ENCODE results near the gene GSTM3.

Gene GSTM3

DNA sequence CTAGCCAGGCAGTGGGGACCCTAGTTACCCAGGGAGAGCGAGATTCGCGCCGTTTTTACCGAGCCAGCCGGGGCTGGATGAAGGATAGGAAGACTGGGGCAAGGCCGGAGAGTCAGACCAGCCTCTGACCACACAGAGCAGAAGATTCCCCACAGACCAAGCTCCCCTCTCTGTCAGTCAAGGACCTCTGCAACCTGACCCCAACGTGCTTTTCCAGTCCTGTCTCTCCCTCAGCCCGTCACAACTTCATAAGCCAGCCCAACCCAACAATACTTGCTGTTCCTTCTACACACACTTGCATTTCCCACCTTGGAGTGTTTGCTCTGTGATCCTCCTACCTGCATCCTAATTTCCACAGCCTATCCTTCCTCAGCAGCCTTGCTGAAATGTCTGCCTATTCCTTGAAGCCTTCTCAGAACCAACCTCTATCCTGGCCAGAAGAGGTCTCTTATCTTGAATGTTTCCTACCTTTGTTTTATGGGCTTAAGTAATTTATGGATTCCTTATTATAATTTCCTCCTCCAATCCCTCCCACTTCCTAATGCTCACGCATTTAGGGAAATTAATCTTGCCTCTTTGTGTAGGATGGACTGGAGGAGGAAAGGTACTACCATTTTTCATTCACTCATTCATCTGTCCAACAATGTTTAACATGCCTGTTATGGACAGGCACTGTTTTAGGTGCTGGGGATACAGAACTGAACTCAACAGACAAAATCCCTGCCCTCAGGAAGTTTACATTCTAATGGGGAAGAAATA lies at the start of gene GSTM3:
GSTM3 (minus strand) TSS at position 424 of the 759 bp plus-strand sequence. CDS start 751 bp downstream, outside the sequence.
- DNase-seq, result no peak

DNA sequence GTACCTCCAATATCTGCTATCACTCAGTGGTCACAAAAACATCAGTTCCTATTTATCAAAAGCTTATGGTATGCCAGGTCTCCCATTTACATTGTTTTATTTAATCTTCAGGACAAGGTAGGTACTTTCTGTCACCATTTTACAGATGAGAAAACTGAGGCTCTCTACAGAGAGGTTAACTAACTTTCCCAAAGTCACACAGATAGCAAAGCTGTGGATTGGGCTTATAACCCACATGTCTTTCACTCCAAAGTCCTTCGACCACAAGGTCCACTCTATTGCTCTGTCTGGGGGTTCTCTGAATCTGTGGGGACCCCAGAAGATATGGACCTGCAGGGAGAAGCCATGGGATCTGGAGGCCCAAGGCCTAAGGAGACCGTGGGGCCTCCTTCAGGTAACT lies 49.5 kb upstream of the GSTM3 start:
- no peak for DNase-seq

DNA sequence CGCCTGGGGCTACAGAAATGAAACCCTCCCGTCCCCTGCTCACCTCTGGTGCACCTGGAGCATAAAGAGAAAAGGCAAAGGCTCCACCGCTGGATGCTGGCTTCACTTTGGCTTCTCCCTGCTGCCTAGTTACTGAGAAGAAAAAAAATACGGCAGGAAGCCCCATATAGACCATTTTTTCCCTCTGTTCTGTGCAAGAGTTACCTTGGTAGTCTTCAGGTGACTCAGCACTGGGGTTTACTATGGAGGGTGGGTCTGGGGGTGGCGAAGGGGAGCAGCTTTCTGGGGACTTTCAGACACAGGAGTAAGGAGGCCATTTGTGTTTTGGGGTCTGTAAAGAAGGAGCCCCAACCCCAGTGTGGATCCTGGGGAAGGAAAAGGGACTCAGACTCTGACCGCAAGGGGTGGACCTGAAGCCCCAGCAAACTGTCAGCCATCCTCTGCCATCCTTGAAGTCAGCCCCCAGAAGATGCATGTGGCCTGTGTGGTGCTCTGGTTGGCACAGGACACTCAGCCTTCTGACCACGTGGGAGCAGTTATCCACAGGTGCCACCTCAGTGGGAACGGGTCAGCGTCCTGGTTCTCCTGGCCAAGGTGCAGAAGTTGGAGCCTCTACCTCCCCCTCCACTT lies 48.8 kb upstream of the GSTM3 start:
- no peak for DNase-seq

DNA sequence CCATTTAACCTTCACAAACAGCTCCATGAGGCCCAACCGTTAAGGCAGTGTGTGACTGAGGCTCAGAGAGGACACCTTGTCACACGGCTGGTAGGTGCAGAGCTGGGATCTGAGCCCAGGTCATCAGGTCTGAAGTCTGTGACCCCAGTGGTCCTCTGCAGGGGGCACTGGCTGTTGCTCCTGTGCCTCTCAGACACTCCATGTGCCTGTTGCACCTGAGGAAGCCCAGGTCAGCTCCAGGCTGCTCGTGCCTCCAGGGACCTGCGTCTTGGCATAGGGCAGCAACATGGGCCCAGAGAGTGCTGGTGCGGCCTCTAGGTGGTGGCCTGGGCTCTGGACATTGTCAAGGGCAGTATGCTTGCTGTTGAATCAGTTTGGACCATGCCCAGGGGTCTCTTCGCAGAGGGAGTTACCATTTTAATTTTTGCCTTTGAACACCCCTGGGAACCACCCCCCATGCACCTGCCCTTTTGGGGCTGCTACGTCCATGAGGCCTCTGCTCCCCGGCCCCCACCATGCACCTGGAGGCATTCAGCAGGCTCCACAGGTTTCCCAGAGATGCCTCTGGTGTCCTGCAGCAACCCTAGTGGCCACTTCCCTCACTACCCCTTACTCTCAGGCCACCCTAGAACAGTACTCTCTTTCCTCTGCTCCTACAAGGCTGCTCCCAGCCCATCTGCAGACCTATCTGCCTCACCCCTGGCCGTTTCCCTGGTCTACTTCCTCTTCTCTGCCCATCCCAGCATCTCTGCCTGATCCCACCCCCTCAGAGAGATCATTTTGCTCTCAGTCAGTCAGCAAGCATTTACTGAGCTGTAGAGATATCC lies 48.1 kb upstream of the GSTM3 start:
- DNase-seq, result no peak

DNA sequence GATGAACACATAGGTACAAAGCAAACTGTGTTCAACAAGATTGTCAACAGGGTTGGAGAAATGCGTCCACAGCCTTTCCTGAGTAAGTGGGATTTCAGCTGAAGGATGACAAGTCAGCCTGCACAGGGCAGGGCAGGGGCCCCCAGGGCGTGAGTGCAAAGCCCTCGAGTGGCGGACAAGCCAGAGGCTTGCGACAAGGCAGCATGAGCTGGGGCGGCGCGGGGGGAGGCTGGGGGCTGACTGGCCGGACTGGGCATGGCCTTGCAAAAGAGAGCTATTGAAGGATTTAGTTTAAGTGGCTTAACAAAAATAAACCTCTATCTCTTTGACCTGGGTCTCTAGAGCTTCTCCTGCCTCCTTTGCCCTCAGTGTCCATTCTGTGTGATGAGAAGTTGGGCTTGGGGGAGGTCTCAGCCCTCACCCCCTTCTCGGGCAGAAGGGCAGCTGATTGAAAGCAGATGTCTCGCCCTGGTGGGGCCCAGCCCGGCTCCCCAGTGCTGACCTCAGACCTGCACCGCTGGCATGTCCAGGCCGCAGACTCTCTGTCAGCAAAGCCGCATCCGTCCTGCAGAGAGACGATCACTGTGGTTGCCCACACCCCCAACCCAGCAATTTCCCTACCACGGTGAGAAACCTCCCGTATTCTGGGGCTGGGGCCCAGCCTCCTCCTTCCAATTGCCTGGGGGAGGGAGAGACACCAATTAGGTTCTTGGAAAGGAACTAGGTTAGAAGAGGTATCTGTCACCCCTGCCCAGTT lies 47.2 kb upstream of the GSTM3 start:
- DNase-seq, result no peak

DNA sequence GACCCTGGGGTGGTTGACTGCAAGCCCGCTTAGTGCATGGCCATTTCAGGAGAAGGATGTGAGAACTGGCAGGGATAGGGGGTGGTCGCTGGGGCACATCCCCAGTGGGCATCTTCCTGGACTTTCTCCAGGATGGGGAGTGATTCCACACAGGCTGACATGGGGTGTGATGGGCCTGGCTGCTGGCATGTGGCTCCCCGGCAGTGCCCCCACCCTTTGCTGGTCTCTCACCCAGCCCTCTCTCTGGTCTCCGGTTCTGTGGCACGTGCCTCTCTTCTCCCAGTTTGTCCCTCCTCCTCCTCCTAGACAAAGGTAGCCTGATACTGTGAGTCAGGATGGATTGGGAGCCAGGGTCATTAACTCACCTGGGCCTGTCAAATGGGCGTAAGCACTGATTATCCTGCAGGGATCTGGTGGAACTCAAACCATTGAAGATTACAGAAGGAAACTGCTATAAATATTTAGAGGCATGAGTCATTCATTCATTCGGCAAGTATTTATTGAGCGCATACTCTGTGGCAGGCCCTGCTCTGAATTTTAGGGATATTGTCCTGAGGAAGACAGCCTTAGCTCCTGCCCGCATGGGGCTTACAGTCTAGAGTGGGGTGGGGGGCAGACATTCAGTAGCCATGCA lies 46.5 kb upstream of the GSTM3 start:
- no peak for DNase-seq

DNA sequence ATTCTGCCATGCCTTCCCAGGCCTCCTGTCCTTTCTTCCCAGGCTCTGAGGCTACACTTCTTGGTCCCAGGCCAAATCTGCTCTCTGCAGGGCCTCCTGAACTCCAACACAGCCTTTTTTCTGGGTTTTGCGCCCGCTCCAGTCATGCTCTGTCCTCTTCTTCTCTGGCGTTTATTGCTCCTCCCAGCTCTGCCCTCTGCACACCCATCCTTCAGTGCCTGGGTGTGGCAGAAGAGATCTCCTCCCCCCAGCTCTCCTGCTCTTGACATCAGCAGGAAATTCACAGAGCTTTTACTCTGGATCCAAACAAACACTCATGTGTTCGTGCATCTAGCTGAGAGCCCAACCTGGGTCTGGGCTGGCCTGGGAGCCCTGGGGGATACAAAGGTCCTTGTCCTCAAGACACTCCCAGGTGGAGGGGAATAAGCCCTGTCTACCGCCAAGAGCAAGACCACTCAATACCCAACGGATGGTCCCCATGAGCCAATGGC lies 45.7 kb upstream of the GSTM3 start:
- no peak for DNase-seq

DNA sequence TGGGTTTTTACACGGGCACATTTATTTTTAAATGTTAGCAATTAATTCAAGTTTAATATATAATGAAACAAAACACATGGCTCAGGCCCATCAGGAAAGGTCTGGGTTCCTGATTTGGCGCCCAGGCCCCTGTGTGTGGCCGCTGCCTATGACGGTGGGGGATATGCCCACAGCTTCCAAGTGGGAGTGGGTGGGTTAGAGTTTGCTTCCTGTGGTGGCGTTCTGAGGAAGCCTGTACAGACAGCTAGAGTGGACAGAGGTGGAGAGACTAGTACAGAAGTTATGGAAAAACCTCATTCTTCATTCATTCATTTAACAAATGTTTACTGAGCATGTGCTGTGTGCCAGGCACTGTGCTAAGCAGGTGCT lies 45.3 kb upstream of the GSTM3 start:
- DNase-seq, result no peak

DNA sequence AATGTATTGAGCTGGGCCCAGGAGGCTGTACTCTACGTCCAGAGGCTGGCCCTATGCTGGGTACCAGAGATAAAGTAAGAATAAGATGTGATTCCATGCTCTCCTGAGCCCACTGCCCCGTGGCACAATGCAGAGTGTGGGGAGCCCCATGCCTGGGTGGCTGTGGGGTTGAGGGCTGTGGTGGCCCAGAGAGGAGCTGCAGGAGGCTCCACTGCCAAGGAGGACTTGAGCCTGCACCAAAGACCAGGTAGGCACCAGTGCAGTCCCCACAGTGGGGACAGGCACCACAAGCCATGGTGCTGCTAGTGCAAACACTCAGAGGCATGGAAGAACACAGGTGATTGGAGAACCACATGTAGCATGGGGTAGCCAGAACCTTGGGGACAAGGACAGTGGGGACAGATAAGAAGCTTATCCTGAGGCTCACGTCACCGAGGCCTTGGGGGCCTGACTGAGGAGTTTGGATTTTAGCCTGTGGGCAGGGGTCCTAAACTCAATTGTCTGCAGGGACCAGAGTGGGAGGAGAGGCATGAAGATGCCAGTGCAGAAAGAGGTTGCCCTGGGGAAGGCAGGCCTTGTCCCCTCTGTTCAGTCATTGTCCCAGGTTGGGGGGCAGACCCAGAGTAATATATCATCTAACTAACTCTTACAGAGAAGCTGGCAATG lies 44.7 kb upstream of the GSTM3 start:
- DNase-seq, result no peak

DNA sequence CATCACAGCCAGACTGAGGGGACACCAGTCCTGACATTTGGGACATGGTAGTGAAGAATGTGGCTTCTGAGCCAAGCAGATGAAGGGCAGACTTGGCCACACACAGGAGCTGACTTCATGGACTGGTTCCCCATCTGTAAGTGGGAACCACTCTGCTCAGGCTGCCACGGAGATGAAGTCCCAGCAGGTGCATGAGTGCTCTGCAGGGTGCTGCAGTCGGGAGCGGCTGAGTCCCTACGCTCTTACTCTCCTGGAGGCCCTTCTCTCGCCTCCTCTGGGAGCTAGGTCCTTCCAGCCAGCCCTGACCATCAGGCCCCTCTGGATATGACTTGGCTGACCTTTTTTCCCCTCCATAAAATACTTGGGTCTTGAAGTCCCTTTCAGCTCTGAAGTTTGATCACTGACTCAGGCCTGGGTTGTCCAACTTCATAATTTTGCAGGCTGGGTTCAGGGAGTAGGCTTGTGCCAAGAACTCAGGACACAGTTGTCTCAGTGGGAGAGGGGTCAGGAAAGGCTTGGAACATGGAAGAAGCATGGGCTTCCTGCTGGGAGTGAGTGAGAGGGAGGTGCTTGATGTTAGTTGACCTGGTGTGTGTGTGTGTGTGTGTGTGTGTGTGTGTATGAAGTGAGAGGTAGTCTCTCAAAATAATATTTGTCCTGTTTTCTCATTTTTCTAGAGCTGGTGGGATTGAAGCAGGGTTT lies 43.9 kb upstream of the GSTM3 start:
- DNase-seq, result no peak

DNA sequence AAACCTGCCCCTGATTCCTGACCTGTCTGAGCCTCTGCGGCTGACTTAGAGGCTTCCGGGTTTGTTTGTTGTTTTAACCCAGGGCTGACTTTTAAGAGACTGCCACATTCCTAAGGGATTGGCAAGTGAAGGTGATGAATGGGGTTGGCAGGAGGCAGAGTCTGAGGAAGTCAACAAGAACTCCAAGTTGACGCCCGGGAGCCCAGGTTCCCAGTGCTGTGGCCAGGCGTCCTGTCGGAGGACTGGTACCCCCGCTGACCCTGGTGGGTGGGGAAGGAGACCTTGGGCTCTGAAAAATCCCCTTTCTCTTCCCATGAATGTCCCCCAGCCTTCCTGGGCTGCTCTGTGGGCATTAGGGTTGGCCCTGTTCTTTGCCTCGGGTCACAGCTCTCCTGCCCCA lies 42.6 kb upstream of the GSTM3 start:
- DNase-seq, result no peak

DNA sequence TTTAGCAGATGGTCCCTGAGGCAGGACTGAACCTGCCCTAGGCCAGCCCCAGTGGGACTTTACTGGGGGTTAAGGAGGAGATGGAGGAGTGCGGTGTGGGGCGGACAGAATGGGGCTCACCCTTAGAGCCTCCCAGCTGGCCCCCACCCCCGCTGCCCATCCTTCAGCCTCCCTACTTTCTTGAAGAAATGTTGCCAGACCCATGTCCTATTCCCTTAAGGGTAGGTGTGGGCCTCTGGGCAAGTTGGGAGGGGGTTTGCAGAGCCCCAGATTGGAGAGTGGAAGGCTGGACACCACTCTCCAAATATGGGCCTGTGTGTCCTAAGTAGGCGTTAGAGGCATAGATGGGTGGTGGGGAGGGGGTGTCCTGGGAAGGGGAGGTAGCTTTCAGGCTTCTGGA lies 42.1 kb upstream of the GSTM3 start:
- no peak for DNase-seq

DNA sequence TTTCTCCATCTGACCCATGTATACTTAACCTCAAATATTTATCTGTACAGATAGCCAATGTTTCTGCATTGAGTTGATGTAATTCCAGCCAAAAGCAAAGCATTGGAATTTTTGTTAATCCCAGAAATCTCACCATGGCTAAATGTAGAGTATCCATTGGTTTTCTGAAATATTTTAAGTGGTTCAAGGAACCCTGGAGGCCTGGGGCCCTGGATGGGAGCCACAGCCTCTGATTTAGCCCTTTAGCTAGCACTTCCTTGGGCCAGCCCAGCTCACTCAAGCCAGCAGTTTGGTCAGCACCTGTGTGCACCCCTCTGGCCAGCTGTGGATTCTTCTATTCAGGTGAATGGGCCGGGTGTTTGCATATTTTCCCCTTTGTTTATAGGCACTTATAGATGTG lies 41.7 kb upstream of the GSTM3 start:
- DNase-seq, result no peak

DNA sequence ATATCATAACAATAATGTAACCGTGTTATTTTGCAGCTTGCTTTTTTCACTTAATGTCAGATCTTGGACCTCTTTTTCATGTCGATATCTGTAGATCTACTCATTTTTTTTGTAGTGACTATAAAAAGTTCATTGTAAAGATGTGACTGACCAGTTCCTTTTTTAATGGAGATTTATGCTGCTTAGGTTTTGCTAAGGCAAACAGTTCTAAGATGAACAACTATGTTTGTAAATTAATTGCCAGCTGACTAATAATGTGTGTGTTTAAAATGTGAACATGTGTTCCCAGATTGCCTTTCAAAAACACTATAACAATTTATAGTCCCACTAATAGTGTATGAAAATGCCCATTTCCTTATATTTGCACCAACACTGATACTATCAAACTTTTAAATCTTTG lies 41.0 kb upstream of the GSTM3 start:
- no peak for DNase-seq

DNA sequence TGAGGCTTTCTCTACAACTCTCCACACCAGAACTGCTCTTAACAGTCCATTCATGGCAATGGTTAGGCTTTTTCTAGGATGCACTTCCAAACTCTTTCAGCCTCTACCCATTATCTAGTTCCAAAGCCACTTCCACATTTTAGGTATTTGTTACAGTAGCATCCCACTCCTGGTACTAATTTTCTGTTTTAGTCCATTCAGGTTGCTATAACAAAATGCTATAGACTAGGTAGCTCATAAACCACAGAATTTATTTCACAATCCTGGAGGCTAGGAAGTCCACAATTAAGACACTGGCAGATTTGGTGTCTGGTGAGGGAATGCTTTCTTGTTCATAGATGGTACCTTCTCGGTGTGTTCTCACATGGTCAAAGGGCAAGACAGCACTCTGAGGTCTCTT lies 40.1 kb upstream of the GSTM3 start:
- no peak for DNase-seq

DNA sequence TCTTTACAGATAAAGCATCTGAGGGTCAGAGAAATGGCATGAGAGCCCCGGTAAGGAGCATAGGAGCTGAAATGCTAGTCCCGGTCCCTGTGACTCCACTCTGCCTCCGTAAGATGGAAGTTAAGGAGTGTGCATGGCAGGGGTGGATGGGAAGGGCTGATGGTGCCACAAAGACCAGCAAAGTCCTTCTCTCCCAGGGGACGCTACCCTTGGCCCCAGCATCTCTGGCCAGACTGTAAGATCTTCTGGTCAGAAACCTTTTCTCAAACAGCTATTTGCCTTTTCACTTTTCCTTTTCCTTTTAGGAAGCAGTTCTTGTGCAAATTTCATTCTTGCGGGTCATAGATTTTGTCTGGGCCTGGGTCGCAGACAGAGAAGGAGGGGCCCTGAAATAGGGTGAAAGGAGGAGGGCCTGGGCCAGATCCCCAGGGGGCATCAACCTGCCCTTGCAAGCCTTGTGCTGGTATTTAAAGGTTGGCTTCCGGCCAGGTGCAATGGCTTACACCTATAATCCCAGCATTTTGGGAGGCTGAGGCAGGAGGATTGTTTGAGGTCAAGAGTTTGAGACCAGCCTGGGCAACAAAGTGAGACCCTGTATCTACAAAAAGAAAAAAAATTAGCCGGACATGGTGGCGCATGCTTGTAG lies 37.3 kb upstream of the GSTM3 start:
- DNase-seq, result no peak

DNA sequence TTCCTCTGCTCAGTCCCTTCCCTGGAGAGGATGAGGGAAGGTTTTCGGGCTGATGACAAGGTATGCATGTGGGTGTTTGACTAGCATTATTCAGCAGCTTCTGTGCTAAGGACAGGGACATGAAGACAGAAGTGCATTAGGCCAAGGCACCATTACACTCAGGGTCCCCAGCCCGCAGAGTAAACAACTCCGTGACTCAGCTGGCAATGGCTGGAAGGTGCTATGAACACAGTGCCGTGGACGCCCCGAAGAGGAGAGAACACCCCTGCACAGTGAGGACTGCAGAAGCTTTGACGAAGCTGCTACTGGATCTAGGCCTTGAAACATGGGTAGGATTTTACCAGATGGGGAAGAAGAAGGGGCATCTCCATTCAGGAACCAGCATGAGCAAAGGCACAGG lies 36.6 kb upstream of the GSTM3 start:
- no peak for DNase-seq

DNA sequence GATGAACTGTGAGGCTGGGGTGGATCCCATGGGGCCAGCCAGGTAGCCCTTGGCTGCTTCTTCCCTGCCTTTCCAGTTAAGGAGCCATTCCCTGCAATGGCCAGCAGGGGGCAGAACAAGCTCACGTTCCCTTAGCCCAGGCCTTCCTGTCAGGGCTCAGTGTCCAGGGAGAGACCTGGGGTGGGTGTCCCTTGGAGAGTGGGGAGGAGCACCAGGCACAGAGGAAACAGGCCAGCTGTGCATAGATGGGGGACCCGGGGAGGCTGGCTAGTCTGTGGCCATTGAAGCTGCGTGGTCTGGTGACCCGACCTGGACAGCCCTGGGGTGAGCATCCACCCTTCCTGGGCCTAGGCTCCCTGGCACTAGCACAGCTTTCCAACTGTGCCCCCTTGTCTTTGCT lies 36.1 kb upstream of the GSTM3 start:
- DNase-seq, result no peak

DNA sequence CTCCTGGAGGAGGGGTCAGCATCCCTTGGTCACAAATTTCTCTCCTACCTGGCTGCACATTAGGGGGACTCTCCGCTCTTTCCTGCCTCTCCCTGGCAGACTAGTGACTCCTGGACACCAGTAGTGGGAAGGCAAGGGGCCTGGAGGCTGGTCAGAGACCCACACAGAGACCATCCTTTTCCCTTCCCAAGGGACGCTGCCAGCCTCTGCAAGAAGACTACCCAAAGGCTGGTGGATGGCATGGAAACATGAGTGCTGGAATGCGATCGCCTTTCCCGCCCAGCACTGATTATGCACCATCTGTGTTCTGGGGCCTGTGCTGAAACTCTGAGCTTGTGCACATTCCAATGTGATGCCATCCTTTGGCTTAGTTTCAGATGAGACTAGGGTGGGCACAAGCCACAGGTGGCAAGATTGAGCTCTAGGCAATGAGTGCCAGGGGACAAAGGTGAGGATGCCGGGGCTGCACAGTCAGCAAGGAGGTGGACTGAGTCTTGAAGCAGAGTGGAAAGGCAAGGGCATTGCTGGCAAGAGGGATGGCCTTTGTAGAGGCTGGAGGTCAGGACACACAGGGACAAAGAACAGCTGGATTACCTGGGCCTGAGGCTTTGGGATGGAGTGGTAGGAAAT lies 35.5 kb upstream of the GSTM3 start:
- DNase-seq, result no peak

DNA sequence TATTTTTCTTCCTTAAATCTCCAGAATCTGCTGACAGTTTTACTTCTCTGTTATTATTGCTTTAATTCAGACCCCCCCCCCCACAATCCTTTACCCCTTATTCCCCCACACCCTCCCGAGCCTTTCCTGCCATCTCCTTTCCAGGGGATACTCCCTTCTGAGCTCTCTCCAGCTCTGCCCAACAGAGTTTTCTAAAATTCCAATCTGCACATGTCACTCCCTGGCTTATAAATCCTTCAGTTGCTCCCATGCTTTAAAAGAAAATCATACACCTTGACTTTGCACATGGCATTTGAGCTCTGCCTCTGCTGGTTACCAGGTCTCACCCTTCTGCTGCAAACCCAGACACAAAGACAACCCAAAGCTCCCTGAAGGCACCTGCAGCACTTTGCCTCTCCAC lies 34.6 kb upstream of the GSTM3 start:
- DNase-seq, result no peak
